Lower lobe of right lung (tissue), 2 donors: ENCODE results near the gene HDAC9. TPM values are rescaled to one million over a fixed set of nuclear protein-coding genes. Genes with fewer than 3 reads are reported as not detected.

Experiments
- ATAC-seq, 2 donors: fragments of 200-7000 bp; cut with Tn5 transposase; one replicate each; pipeline ENCODE4 v1.9.1; 2020 to 2022; ENCODE audit warnings: mild to moderate bottlenecking in 2 of 2, moderate library complexity in 2 of 2
- DNase-seq: peaks from one replicate; pipeline ENCODE4 v3.0.0-alpha.2; 2020
- H3K27ac ChIP-seq: fragments of 200-600 bp; one replicate; pipeline ENCODE4 v1.8.0; 2022
- H3K27me3 ChIP-seq: fragments of 200-600 bp; one replicate; pipeline ENCODE4 v1.8.0; 2022; ENCODE audit warnings: low read depth
- H3K36me3 ChIP-seq: fragments of 200-600 bp; one replicate; pipeline ENCODE4 v1.8.0; 2022; ENCODE audit warnings: mild to moderate bottlenecking
- H3K4me1 ChIP-seq: fragments of 200-600 bp; one replicate; pipeline ENCODE4 v1.8.0; 2022
- H3K4me3 ChIP-seq: fragments of 200-600 bp; one replicate; pipeline ENCODE4 v1.8.0; 2022; ENCODE audit warnings: mild to moderate bottlenecking
- H3K9me3 ChIP-seq: fragments of 200-600 bp; one replicate; pipeline ENCODE4 v1.8.0; 2022
- intact Hi-C: fragments of 100-400 bp; cut with DNase I; formaldehyde crosslinking; loops from one replicate; pipeline ENCODE4 v1.11.0; 2022
- total RNA-seq: library from RNA; stranded (reverse); fragmentation: NEBNext Ultra II Directional; extraction: Animal tissue kit (Norgen Biotek cat#: 25700); gene quantifications from one replicate; pipeline ENCODE4 v1.2.1, GENCODE V29; 2021
- TF ChIP-seq, protein P1 (sequence below): fragments of 200-600 bp; IDR thresholded peaks from one replicate; pipeline ENCODE4 v1.8.0; 2022; ENCODE audit warnings: antibody characterized with exemption, mild to moderate bottlenecking
- donor health status: DM: no; HTN: yes; CAD: no; lungs with severe emphysema.

The HDAC9 gene
- total RNA-seq, 1 donor from 2014 or later = 14.3 TPM

DNA sequence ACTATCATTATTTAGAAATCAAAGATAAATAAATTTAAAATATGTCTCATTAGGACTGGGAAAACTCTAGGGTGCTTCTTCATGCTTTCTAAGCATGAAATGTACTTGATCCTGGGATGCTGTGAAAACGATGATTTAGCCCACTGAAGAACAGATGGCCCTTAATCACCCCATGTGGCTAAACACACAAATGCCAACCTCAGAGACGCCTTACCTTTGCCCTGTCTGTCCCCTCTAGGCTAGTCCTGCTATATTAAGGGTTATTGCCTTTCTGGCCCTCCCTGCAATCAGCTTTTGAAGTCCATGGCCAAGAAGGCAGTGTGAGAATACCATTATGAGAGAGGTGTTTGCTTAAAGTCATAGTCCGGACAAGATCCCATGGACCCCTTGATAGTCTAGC, 404.7 kb downstream of the HDAC9 start:
- TF ChIP-seq, protein P1, sequence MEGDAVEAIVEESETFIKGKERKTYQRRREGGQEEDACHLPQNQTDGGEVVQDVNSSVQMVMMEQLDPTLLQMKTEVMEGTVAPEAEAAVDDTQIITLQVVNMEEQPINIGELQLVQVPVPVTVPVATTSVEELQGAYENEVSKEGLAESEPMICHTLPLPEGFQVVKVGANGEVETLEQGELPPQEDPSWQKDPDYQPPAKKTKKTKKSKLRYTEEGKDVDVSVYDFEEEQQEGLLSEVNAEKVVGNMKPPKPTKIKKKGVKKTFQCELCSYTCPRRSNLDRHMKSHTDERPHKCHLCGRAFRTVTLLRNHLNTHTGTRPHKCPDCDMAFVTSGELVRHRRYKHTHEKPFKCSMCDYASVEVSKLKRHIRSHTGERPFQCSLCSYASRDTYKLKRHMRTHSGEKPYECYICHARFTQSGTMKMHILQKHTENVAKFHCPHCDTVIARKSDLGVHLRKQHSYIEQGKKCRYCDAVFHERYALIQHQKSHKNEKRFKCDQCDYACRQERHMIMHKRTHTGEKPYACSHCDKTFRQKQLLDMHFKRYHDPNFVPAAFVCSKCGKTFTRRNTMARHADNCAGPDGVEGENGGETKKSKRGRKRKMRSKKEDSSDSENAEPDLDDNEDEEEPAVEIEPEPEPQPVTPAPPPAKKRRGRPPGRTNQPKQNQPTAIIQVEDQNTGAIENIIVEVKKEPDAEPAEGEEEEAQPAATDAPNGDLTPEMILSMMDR = no peak
- no peaks in the 10 kb centered on the region for H3K27me3 ChIP-seq
- ATAC-seq = no peak
- H3K4me3 ChIP-seq = no peak overlapping the region
- H3K9me3 ChIP-seq = no peaks in the 10 kb centered on the region
- no peaks in the 10 kb centered on the region for H3K4me1 ChIP-seq
- intact Hi-C loops = no loop called here
- no peaks in the 10 kb centered on the region for H3K36me3 ChIP-seq
- no peak overlapping the region for H3K27ac ChIP-seq
- DNase-seq = no peak

DNA sequence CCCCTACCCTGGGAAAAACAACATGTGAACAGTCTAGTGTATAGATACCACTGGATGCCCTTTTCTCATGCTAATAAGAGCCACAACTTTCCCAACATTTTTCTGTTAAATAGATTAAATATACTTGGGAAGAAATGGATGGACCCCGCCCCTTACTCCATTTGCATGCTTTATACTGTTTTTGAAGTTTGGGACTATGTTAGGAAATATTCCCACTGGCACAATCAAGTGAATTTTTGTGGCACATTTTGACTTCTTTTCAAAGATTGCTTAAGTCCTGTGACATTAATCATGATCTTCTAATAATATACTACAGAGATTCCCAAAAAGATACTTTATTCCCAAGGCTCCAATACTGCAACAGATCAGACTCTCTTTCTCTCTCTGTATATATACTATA, 405.3 kb downstream of the HDAC9 start:
- no peaks in the 10 kb centered on the region for H3K36me3 ChIP-seq
- no peak overlapping the region for H3K27ac ChIP-seq
- no peak overlapping the region for H3K4me3 ChIP-seq
- H3K27me3 ChIP-seq = no peaks in the 10 kb centered on the region
- H3K4me1 ChIP-seq = no peaks in the 10 kb centered on the region
- DNase-seq = no peak
- TF ChIP-seq, protein P1 = no peak
- no peaks in the 10 kb centered on the region for H3K9me3 ChIP-seq
- ATAC-seq = no peak
- intact Hi-C loops = no loop called here

DNA sequence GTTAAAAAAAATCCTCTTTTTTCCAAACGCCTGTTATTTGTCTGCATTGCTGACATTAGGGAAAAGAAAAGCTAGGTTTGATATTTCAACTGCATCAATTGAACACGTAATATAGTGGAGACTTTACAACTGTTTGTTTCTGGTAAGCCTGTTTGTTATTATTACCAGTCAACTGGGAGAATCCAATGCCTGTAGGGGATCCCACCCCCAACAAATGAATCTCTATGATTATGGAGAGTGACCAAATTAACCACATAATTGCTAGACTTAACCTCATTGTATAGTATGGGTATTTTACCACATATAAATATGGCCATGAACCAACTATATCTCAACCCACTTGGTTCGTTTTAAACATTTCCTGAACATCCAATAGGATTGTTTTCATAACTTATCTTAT, 405.8 kb downstream of the HDAC9 start:
- no peak for ATAC-seq
- intact Hi-C loops = no loop called here
- Histone ChIP-seq H3K4me3 (no peak overlapping the region), H3K27ac (no peak overlapping the region), H3K27me3 (no peaks in the 10 kb centered on the region), H3K4me1 (no peaks in the 10 kb centered on the region), H3K9me3 (no peaks in the 10 kb centered on the region), H3K36me3 (no peaks in the 10 kb centered on the region)
- TF ChIP-seq, protein P1 = no peak
- no peak for DNase-seq

DNA sequence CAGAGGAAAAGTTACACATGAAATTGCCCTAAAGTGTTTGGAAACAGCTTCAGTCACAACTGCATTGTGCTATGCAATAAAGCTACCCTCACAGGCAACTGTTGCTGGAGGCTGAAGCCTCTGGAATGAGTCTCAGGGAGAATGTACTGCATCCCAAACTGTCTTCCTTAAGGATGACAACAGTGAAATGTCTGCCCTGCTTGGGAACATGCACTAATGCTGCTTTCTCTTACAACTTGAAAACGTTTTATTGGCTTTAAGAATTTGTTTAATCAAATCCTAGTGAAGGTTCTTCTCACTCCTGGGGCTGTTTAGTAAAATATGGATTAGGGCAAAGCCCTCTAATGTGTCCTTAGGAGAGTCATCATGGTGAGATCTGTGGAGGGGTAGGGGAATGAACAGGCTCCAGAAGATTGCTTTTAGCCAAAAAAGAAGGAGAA, 406.5 kb downstream of the HDAC9 start:
- Histone ChIP-seq H3K36me3 (no peaks in the 10 kb centered on the region), H3K27ac (no peak overlapping the region), H3K4me3 (no peak overlapping the region), H3K27me3 (no peaks in the 10 kb centered on the region), H3K4me1 (no peaks in the 10 kb centered on the region), H3K9me3 (no peaks in the 10 kb centered on the region)
- ATAC-seq (no peak), DNase-seq (no peak)
- TF ChIP-seq, protein P1 = no peak
- intact Hi-C loops = no loop called here

DNA sequence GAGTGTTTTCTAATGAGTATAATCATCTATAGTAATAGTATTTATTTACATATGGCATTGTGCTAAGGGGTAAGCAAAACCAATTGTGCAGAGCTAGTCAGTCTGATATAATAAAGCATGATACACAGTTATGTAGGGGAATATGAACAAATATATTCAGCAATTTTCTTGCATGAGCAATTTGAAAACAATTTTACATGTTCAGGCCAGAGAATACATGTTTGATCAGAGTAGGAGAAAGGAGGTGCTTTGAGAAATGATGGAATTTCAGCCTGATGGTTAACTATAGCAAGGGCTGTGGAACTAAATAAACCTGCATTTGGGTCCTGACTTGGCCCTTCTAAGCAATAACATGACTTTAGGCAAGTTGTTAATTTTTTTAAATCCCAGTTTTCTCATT, 407.3 kb downstream of the HDAC9 start:
- TF ChIP-seq, protein P1 = no peak
- Histone ChIP-seq H3K9me3 (no peaks in the 10 kb centered on the region), H3K27ac (no peak overlapping the region), H3K36me3 (no peaks in the 10 kb centered on the region), H3K4me3 (no peak overlapping the region), H3K27me3 (no peaks in the 10 kb centered on the region), H3K4me1 (no peaks in the 10 kb centered on the region)
- intact Hi-C loops = no loop called here
- ATAC-seq = no peak
- no peak for DNase-seq

DNA sequence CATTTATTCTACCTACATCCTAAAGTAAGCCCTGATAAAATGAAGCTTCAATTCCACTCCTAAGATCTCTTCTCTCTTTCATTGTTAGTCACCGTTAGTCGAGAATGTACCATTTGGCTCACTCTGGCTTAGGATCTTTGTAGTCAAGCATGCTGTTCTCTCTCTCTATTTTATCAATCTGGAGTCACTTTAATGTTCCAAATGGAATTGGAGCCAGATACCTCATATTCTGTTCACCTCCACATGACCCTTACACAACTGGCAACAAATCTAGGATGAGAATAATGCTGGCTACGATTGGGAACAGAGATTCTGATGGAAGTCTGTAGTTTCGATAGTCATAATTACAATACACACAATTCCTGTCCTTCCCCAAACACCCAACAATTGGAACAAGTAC, 408.1 kb downstream of the HDAC9 start:
- TF ChIP-seq, protein P1 = no peak
- no peaks in the 10 kb centered on the region for H3K27me3 ChIP-seq
- no peak for DNase-seq
- intact Hi-C loops = no loop called here
- H3K27ac ChIP-seq = no peak overlapping the region
- H3K36me3 ChIP-seq = no peaks in the 10 kb centered on the region
- no peak overlapping the region for H3K4me3 ChIP-seq
- H3K4me1 ChIP-seq = no peaks in the 10 kb centered on the region
- ATAC-seq = no peak
- no peaks in the 10 kb centered on the region for H3K9me3 ChIP-seq
